HG03196 (cell line): ENCODE data around the gene NDRG4.

Source experiments
- ATAC-seq: cut with Tn5 transposase; IDR thresholded peaks from one replicate; pipeline ENCODE4 v1.9.1; 2021; ENCODE audit not compliant: unreplicated experiment

The NDRG4 gene

GRCh38 chr16:58493756-58494431 is 6.0 kb upstream of the NDRG4 start:
- no peak for ATAC-seq

- peak; percentile 65 for ATAC-seq
These were observed 4.9 kb upstream of the NDRG4 start for GRCh38 chr16:58494981-58495520.

- no peak for ATAC-seq
These were observed 4.2 kb upstream of the NDRG4 start for GRCh38 chr16:58495521-58496331.

DNA sequence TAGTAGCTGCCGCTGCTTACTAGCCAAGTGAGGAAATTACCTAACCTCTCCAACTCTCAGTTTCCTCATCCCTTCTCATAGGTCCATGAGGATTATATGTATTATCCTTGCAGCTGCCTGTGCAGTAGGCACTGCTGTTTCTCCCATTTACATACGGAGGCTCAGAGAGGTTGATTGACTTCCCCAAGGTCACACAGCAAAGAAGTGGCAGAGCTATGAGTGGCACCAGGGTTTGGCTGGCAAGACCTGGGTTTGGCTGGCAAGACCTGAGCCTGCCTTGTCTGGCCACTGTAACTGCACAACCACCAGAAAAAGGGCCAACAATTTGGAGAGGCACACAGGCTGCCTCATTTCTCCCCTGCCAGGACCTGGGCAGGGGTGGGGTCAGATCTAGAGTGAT is 2.5 kb upstream of the NDRG4 start:
- no peak for ATAC-seq

DNA sequence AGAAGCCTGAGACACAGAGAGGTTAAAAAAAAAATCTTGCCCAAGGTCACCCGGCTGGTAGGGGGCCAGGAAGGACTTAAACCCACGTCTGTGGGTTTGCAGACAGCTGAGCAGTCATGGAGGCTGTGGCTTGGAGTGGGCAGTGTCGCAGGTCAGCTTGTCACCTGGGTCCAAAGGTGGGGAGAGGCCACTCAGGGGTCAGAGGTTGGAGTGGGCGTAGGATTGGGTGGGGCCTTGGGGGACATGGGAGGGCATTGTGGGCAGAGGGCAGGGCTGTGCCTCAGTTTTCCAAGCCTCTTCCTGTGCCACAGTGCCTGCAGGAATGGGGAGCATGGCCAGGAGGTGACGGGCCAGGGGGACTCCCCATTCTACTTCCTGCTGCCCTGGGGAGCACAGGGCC is 2.0 kb upstream of the NDRG4 start:
- no peak for ATAC-seq

DNA sequence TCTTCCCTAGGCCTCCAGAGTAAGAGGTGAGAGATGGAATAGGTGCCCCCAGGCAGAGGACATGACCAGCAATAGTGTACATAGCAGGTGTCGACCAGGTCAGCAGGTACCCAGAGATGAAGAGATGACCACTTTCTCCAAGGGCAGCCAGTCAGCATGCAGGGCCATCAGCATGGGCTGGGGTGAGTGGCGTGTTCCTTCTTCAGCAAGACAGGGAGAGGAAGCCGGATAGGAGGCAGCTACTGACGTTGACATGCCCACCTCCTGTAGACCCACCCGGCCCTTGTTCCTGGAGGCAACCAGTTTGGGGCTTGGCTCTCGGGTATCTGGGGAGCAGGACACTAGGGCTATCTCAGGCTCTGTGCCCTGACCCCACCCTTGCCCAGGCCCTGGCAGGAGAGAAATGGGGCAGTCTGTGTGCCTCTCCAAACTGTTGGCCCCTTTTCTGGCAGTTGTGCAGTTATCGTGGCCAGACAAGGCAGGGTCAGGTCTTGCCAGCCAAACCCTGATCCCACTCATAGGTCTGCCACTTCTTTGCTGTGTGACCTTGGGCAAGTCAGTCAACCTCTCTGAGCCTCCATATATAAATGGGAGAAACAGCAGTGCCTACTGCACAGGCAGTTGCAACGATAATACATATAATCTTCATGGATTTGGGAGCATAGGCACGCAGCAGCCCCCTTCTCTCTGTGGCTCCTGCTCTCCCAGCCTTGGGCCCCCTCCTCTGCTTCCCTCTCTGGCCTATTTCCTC is 1.4 kb upstream of the NDRG4 start:
- no peak for ATAC-seq

DNA sequence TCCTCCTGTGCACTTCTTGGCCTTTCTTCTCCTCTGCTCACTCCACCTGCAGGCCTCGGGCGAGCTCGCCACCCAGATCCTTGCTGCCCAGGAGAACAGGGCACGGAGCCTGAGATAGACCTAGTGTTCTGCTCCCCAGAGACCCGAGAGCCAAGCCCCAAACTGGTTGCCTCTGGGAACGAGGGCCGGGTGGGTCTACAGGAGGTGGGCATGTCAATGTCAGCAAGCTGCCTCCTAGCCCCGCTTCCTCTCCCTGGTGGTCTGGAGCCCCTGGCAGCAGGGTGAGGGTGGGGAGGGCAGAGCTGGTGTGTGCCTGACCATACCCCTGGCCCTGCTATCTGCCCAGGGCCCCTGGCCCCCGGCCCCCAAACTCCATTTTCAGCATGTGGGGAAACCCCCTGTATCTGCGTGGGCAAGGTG is 841 bp upstream of the NDRG4 start:
- no peak for ATAC-seq

- ATAC-seq = no peak
These were observed 693 bp downstream of the NDRG4 start for GRCh38 chr16:58500430-58501241.

DNA sequence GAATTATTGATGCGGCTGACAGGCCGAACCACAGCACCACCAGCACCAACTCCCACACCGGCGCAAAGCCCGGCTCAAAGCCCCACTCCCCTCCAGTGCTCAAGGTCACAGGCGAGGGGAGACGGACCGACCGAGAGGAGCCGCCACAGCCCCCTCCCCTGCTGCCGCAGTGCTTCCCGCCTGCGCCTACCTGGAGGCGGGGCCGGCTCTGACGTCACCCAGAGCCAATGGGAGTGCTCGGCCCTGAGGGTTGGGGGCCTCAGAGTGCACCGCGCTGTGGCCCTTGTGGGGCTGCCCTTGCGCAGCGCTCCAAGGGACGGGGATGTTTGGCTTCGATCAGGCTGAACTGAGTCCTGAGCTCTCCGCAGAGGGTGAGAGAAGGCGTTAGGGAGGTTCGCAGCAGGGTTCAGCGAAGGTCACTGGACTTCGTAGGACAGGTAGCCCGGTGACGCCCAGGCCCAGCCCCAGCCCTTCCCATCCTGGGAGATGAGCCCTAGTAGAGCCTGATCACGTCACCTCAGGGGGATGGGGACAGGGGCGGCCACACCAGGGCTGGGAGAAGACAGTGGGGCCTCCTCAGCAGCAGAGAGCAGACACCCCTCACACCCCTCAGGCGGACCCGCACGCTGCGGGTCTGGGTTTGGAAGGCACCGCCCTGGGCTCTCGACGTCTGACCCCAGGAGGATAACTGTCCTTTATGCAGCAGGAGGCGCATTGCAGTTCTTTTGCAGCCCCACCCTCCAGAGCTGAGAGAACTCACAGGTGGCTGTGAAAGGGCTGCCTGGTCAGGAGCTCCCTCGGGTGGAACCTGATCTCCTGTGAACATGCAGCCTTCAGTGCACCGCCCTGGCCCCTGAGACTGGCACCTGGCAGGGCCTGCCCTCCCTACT is 1.5 kb downstream of the NDRG4 start:
- ATAC-seq = no peak

DNA sequence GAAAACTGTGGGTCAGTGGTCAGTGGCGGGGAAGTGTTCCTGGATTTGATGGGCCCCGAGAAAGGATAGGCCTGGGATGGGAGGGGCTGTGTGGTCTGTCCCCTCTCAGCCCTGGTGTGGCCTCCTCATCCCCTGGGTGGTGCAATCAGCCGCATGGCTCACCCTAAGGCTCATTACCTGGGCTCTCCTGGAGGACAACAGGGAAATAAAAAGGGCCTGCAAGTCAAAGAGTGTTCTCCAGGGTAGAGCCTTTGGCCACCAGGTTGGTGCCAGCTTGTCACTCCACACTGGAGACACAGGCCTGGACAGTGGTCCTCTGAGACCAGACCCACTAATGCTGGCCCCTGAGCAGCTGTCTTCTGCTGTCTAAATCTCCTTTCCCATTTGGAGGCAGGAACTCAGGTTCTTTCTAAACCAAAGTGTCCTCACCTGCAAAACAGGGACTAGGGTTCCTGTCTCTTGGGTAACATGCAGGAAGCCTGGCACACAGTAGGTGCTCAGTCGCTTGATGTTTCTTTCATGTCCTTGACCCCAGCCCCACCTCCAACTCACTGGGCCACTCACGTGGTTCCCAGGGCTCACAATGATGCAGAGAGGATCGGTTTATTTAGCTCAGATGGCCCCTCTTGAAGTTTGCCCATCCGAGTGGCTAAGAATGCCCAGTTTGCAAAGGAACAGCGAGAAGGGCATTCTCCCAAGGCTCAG is 2.4 kb downstream of the NDRG4 start:
- no peak for ATAC-seq

DNA sequence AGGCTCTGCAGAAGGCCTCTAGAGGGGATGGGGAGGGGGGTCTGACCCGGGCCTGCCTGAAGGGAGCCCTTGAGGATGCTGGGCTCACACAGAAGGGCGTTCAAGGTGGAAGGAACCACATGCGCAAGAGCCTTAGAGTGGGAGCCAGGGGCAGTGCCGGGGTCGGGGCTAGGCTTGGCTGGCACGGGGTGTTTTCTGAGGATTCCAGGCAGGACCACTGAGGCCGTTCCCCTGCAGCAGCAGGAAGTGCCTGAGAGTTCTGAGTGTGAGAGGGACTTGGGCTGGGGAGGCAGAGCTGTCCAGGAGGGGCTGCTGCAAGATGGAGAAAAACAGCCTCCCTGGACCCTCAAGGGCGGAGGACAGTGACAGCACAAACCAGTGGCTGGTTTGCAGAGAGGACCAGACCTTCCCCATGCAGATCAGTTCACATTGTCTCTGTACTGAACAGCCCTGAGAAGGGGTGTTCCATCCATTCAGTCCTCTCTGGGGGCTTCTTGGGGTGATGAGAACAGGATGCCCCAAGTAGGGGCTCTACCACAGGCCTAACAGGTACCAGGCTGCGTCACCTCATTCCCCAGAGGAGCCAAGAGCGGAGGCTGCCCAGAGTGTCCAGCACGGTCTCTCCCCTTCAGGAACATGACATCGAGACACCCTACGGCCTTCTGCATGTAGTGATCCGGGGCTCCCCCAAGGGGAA is 3.4 kb downstream of the NDRG4 start:
- ATAC-seq = no peak

DNA sequence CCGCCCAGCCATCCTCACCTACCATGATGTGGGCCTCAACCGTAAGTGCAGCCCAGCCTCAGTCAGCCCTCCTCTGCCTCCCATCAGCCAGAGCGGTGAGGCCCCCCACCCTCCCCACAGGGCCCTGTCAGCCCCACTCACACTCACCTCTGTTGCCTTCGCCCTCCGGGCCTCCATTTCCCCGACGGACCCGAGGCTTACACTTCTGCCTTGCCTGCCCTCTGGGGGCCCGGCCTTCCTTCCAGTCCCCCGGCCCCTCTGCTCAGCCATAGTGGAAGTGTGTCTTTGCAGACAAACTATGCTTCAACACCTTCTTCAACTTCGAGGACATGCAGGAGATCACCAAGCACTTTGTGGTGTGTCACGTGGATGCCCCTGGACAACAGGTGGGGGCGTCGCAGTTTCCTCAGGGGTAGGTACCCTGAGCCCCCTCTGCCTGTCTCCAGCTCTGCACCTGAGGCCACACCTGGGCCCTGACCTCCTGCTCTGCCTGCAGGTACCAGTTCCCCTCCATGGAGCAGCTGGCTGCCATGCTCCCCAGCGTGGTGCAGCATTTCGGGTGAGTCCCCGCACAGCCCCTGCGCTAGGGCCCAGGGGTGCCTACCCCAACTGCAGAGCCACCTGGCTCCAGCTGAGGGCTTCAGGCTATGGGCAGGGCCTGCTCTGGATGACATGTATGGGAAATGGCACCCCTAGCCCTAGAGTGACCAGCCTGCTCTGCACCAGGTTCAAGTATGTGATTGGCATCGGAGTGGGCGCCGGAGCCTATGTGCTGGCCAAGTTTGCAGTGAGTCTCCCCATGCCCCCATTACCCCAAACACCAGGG is 4.1 kb downstream of the NDRG4 start:
- no peak for ATAC-seq

DNA sequence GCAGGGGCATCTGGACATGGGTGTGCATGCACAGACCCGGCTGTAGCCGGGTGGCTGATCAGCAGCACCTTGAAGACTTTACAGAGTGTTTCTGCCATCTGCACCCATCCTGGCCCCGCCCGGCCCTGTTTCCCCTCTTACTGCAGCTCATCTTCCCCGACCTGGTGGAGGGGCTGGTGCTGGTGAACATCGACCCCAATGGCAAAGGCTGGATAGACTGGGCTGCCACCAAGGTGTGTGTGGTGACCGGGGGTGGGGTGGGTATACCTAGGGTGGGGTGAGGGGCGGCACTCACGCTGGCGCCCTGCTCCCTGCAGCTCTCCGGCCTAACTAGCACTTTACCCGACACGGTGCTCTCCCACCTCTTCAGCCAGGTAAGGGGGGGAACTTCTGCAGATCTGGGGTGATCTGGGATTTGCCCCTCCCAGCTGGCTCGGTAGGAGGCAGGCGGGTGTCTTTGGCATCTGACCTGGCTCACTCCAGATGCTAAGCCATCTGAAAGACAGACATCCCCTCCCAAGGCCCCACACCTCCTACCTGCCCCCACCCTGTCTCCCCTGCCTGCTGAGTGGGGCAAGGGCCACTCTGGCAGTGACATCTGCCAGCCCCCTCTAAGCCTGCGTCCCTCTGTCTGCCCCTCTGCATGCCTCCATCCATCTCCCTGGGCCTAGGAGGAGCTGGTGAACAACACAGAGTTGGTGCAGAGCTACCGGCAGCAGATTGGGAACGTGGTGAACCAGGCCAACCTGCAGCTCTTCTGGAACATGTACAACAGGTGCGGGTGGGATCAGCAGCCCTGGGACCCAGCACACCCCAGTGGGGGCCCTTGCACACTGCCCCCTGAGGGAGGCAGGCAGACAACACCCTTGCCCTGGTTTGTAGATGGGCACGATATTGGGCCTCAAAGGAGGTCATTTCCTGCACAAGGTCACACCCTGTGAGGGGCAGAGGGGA is 6.6 kb downstream of the NDRG4 start:
- ATAC-seq = no peak

GRCh38 chr16:58507195-58507962 is 7.4 kb downstream of the NDRG4 start:
- ATAC-seq = no peak

DNA sequence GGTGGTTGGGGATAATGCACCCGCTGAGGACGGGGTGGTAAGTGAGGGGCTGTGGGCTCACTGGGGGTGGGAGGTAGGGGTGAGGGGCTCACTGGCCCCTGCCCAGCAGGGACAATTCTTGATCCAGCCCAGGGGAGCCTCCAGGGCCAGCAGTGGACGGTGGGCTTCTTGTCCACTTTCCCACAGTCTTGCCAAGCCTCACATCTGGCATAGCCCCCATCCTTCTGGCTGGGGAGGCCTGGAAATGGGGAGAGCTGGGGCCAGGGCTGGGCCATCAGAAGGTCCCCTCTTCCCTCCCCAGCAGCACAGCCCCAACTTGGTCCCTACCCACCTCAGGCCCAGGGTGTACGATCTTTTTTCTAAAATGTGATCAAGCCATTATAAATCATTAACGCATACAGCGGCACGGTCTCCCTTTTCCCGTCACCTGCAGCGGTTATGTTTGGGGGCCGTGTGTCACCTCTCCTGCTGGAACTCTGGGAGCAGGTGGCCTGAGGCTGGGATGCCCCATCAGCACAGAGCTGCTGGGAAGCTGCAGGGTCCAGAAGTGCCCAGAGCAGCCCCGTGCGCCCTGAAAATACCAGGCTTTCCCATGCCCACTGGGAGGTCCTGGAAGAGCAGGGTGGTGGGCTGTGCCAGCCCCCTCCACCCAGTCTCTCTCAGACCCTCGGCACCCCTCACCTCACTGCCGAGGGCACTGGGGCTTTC is 8.2 kb downstream of the NDRG4 start:
- no peak for ATAC-seq
